Placental epithelial cell (primary cell): Measurements from ENCODE around the gene DDX3Y. TPM values are rescaled to one million over a fixed set of nuclear protein-coding genes. Genes with fewer than 3 reads are reported as not detected.

Experiments
- total RNA-seq: library from RNA; depleted of rRNA; stranded (reverse); fragments of >200 nt; gene quantifications from 2 replicates; pipeline ENCODE4 v1.2.3, GENCODE V29; 2012

The DDX3Y gene
- 75.0 TPM in 1 of 2 replicates, not detected in the other for total RNA-seq

GRCh38 chrY:12904618-12905516 lies at the start of gene DDX3Y:
Gene DDX3Y (plus strand): TSS chrY:12904868. CDS start chrY:12904937, 69 bp downstream.

Other genes starting within 250 kb of the DDX3Y start
- gene USP9Y, start 203.6 kb upstream of the DDX3Y start, total RNA-seq: 44.5 TPM in 1 of 2 replicates, not detected in the other